ENCODE data around the gene CTTN. TPM values are rescaled to one million over a fixed set of nuclear protein-coding genes. Genes with fewer than 3 reads are reported as not detected.

The CTTN gene
- total RNA-seq, 1 experiment from 2014 or later = 224 TPM

DNA sequence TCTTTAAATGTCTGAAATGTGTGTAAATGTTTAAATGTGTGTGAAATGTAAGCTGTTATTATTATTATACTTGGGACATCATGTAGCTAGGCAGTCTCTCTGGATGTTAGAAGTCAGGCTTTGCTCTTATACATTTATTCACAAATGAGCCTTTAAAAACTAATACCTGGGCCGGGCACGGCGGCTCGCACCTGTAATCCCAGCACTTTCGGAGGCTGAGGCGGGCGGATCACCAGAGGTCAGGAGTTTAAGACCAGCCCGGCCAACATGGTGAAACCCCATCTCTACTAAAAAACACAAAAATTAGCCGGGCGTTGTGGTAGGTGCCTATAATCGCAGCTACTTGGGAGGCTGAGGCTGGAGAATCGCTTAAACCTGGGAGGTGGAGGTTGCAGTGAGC lies 21.7 kb upstream of the CTTN start:
- Histone ChIP-seq H3K56ac (ENCODE audit: insufficient read length, low read depth, low read length) (no peak overlapping the region), H3K4ac (ENCODE audit: low read depth, low read length) (no peak overlapping the region), H4K5ac (ENCODE audit: insufficient read length, low read depth, low read length) (no peak overlapping the region), H3K27me3 (ENCODE audit: insufficient read depth, low read length) (no peaks in the 10 kb centered on the region), H2BK12ac (ENCODE audit: insufficient read length, low read depth, low read length) (no peak overlapping the region), H2AFZ (ENCODE audit: low read length) (no peak overlapping the region), H4K8ac (replicated peaks; ENCODE audit: insufficient read length, low read depth, low read length) (no peak overlapping the region), H2BK120ac (ENCODE audit: low read depth, low read length, poor library complexity, severe bottlenecking) (no peak overlapping the region), H3K27ac (ENCODE audit: insufficient read length, low read depth, low read length) (no peak overlapping the region), H3K23me2 (ENCODE audit: insufficient read length, low read depth, low read length, poor library complexity, severe bottlenecking) (no peaks in the 10 kb centered on the region), H4K20me1 (ENCODE audit: control insufficient read depth, insufficient read depth, insufficient read length) (no peaks in the 10 kb centered on the region), H3K4me2 (ENCODE audit: insufficient read depth, insufficient read length, low read length) (no peak overlapping the region), H3K79me1 (ENCODE audit: insufficient read depth, low read depth, low read length, poor library complexity, severe bottlenecking) (no peaks in the 10 kb centered on the region), H3K23ac (ENCODE audit: insufficient read length, low read depth, low read length) (no peak overlapping the region), H3K79me2 (ENCODE audit: insufficient read depth, low read length) (no peaks in the 10 kb centered on the region), H3K18ac (ENCODE audit: insufficient read length, low read depth, low read length) (no peak overlapping the region), H3K9ac (ENCODE audit: extremely low read depth, insufficient read length, low read length) (no peak overlapping the region), H3K9me3 (ENCODE audit: control insufficient read depth, low read depth, low read length) (no peaks in the 10 kb centered on the region), H3T11ph (ENCODE audit: low read length) (no peak overlapping the region), H4K91ac (ENCODE audit: insufficient read length, low read depth, low read length) (no peak overlapping the region), H2BK5ac (ENCODE audit: insufficient read length, low read length) (no peak overlapping the region), H2BK20ac (ENCODE audit: low read depth, low read length, poor library complexity, severe bottlenecking) (no peak overlapping the region), H3K14ac (ENCODE audit: insufficient read depth, low read length) (no peak overlapping the region), H2AK5ac (ENCODE audit: insufficient read length, low read length) (no peak overlapping the region), H3K4me1 (ENCODE audit: insufficient read depth, low read length) (no peaks in the 10 kb centered on the region), H2BK15ac (ENCODE audit: low read depth, low read length) (no peak overlapping the region)
- peaks cover 31 to 81% (median 36%) of the 10 kb centered on the region in 3 experiments; a peak in 6 of 7 replicates for H3K36me3 Mint-ChIP-seq (ENCODE audit: insufficient read depth in 1 of 3, low read depth in 3 of 3)
- H3K27ac Mint-ChIP-seq = no peak overlapping the region
- WGBS (ENCODE audit: extremely low coverage, insufficient read length, low lambda C conversion rate) = no CpG with 5 or more reads among the region's 12 CpGs
- TF ChIP-seq, protein P1, sequence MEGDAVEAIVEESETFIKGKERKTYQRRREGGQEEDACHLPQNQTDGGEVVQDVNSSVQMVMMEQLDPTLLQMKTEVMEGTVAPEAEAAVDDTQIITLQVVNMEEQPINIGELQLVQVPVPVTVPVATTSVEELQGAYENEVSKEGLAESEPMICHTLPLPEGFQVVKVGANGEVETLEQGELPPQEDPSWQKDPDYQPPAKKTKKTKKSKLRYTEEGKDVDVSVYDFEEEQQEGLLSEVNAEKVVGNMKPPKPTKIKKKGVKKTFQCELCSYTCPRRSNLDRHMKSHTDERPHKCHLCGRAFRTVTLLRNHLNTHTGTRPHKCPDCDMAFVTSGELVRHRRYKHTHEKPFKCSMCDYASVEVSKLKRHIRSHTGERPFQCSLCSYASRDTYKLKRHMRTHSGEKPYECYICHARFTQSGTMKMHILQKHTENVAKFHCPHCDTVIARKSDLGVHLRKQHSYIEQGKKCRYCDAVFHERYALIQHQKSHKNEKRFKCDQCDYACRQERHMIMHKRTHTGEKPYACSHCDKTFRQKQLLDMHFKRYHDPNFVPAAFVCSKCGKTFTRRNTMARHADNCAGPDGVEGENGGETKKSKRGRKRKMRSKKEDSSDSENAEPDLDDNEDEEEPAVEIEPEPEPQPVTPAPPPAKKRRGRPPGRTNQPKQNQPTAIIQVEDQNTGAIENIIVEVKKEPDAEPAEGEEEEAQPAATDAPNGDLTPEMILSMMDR (conservative IDR thresholded peaks at IDR 0.05) = no peak
- no peak overlapping the region for H3K4me3 Mint-ChIP-seq
- no peaks in the 10 kb centered on the region for H3K27me3 Mint-ChIP-seq (ENCODE audit: low read depth)
- H3K4me1 Mint-ChIP-seq = peaks cover 4% of the 10 kb centered on the region in 2 experiments
- DNase-seq = no peak
- H3K9me3 Mint-ChIP-seq = no peaks in the 10 kb centered on the region

Measured in H9 (cell line).